AG20443 (cell line): ENCODE data around the gene ATG4B.

Experiments used
- DNase-seq: peaks from one replicate; pipeline ENCODE4 v3.0.0; 2012; ENCODE audit warnings: low spot score, mixed read lengths

ATG4B gene

GRCh38 chr2:241690202-241690717 lies 52.8 kb downstream of the ATG4B start:
- DNase-seq, result no peak

GRCh38 chr2:241692448-241692847 lies 55.0 kb downstream of the ATG4B start:
- DNase-seq, result peak; percentile 48

DNA sequence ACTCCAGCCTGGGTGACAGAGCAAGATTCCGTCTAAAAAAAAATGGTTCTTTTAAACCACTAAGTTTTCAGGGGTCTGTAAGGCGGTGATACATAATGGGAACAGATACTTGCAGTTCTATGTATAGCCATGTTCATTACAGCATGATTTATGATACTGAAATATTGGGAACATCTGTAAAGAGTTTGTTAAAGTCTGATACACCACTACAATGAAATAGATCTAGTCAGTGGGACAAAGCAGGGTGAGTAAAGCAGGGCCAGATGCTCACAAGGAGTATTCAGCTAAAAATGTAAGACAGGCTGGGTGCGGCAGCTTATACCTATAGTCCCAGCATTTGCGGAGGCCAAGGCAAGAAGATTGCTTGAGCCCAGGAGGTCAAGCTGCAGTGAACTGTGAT lies 58.2 kb downstream of the ATG4B start:
- DNase-seq, result no peak

GRCh38 chr2:241701149-241701398 lies 63.6 kb downstream of the ATG4B start:
- no peak for DNase-seq

DNA sequence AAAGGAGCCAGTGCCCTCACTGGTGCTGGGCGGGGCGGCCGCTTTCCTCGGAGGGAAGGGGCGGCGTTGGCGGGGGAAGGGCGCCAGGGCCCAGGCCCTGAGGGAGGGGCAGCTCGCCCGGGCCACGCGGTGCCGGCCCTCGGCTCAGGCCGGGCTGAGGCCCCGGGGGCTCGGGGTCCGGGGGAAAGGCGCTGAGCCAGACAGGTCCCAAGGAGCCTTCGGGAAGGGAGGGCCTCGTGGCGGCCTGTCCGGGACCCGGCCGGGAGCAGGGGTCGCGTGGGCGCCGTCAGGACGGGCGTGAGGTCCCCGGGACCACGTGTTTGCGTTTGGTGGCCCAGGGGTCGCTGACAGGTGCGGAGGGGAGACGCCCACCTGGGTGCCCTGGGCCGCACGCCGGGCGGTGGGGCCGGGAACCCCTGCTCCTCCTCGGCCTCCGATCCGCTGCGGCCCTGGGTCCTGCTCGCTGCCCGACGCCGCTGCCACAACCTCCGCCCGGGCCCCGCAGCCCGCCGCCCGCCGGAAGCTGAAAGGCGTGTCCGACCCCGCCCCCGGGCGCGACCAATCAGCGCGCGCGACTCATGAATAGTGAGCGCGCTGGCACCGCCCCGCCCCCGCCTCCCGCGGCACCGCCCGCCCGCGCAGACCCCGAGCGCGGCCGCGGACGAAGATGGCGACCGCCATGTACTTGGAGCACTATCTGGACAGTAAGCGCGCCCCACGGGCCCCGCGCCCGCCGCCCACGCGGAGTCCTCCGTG lies 64.1 kb downstream of the ATG4B start, which contains the start of gene ING5:
TSS of gene ING5 (plus strand) at position 641 of the 756 bp plus-strand sequence. CDS start at position 668, 27 bp downstream.
- peak; percentile 96 for DNase-seq

DNA sequence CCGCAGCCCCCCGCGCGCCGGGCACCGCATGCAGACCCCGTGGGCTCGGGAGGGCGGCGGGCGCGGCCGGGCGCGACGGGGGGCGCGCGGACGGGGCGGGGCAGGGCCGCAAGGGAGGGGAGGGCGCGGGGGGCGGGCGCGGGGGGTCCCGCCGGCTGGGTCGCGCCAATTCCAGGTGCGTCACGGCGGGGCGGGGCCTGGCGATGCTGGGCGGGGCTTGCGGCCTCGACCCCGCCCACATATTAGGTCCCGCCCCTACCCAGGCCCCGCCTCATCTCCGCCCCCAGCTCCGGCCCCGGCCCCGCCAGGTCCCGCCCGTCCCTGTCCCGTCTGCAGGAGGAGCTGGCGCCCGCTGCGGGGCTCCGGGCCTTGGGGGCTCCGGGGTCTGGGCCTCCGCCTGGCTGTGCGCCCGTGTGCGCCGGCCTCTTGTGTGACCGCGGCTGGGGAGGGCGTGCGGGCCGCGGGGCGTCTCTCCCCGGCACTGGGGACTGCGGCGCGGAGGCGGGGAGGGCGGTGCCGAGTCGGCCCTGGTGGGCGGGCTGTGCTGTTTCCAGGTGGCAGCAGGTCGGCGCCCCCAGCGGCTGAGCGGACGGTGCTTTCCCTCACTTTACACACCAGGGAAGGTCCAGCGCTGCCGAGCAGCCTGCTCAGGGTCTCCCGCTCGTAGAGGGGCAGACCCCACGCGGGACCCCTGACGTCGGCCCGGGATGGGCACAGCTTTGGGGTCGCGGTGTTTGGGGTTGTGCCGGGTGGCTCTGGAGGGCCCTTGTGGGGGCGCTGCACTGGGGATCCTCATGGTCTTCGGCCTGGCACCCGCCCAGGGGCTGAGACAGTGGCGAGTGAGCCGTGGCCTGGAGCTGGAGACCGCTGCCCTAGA lies 64.9 kb downstream of the ATG4B start:
- DNase-seq, result peak; percentile 95

DNA sequence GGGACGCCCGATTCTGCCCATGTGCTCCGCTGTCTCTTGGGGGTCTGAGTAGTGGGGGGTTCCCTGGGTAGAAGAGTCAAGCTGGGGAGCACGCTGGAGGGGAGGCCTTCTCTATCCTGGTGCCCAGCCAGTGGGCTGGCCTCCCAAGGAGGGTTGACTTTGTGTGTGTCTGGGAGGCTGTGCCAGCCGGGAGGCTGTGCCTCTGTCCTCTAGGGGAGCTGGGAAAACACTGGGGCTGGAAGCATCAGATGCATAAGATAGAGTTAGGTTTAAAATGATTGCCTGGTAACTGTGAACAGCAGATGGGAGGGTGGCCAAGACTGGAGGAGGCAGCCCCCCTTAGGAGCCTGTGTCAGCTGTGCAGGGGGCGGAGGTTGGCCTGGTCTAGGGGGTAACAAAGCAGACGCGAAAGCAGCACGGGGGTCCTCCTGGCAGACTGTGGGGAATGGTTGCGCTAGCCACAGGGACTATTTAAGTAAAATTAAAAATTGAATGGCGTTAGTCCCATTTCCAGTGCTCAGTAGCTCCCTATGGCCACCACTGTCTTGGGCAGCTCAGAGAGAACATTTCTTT lies 65.6 kb downstream of the ATG4B start:
- DNase-seq, result peak; percentile 57

GRCh38 chr2:241706537-241706936 lies 69.0 kb downstream of the ATG4B start:
- DNase-seq, result no peak

DNA sequence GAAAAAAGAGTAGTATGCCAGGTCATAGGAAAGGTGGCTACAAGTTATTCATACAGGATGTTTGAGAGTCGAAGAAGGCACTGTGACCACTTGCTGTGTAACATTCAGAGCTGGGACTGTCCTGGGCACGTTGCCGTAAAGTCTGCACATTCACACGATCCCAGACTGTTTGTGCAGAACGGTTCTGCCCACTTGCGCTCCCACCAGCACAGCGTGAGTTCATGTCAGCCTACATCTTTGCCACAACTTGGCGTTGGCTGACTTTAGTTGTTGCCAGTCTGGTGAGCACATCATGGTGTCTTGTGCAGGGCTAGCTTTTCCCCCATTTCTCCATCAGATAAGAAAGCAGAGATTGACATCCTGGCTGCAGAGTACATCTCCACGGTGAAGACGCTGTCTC lies 71.4 kb downstream of the ATG4B start:
- DNase-seq, result no peak

- DNase-seq, result no peak
These were observed 81.6 kb downstream of the ATG4B start for GRCh38 chr2:241719093-241719492.

- no peak for DNase-seq
These were observed 82.6 kb downstream of the ATG4B start for GRCh38 chr2:241720099-241720498.

- DNase-seq, result no peak
These were observed 83.1 kb downstream of the ATG4B start for GRCh38 chr2:241720560-241720959.

DNA sequence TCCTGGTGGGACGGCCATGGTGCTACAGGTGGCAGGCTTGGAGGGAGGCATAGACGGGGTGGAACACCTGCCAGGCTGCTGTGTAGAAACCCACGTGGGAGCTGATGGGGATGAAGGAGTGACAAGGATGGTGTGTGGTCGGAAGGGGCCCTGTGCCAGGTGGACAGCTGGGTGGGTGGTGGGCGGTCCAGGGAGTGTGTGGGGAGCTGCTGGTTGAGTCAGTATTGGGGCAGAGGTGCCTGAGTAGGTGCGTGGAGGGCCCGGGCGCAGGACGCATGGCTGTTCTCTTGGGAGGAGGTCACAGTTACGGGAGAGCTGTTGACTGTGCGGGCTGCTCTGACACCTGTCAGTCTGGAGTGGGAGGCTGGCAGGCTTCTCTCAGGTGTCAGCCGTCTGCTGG lies 84.4 kb downstream of the ATG4B start:
- DNase-seq, result no peak

- DNase-seq, result no peak
These were observed 85.5 kb downstream of the ATG4B start for GRCh38 chr2:241722896-241723454.
